Naive thymus-derived CD8-positive, alpha-beta T cell (primary cell): ENCODE data around the gene MTA1. TPM values are rescaled to one million over a fixed set of nuclear protein-coding genes. Genes with fewer than 3 reads are reported as not detected.

ENCODE experiments used
- ATAC-seq, 2 donors: fragments of 150-1000 bp; cut with Tn5 transposase in 1 of 2; sonication (Bioruptor Pico), chemical (Tn5 transposase) in 1 of 2; 1 replicate in 1 of 2; 2 replicates in 1 of 2; pipeline ENCODE4 v1.10.0; 2021; ENCODE audit warnings: mild to moderate bottlenecking in 2 of 2, moderate library complexity in 2 of 2
- POLR2A ChIA-PET: fragments of 350-600 bp; sonication (Branson Sonifier 250); formaldehyde crosslinking; loops from one replicate; lab custom pipeline; 2021; ENCODE audit warnings: antibody characterized with exemption; lab: Charles Lee
- DNase-seq, 10 donors: peaks; one replicate each; pipeline versions ENCODE4 v3.0.0 to v3.0.0-alpha.2; 2020 to 2022
- H3K27ac Mint-ChIP-seq, 10 donors: one replicate each; pipeline ENCODE4 v1.8.0; 2020 to 2022; ENCODE audit warnings: mild to moderate bottlenecking in 10 of 10, mixed read lengths in 10 of 10, moderate library complexity in 4 of 10, inconsistent platforms in 1 of 10
- H3K27me3 Mint-ChIP-seq, 5 donors: one replicate each; pipeline ENCODE4 v1.8.0; 2021 to 2022; ENCODE audit warnings: mixed read lengths in 5 of 5
- H3K36me3 Mint-ChIP-seq, 3 donors: one replicate each; pipeline ENCODE4 v1.8.0; 2020 to 2022; ENCODE audit warnings: mixed read lengths in 3 of 3, mild to moderate bottlenecking in 2 of 3, inconsistent platforms in 1 of 3
- H3K4me1 Mint-ChIP-seq, 4 donors: one replicate each; pipeline ENCODE4 v1.8.0; 2021 to 2022; ENCODE audit warnings: mixed read lengths in 4 of 4
- H3K4me3 Mint-ChIP-seq, 10 donors: one replicate each; pipeline ENCODE4 v1.8.0; 2020 to 2022; ENCODE audit warnings: mild to moderate bottlenecking in 10 of 10, mixed read lengths in 10 of 10, moderate library complexity in 6 of 10, inconsistent platforms in 1 of 10
- H3K9me3 Mint-ChIP-seq, 9 donors: one replicate each; pipeline ENCODE4 v1.8.0; 2020 to 2022; ENCODE audit warnings: mixed read lengths in 9 of 9, mild to moderate bottlenecking in 3 of 9, inconsistent platforms in 1 of 9, moderate library complexity in 1 of 9
- polyA plus RNA-seq, 3 donors: library from polyadenylated mRNA; unstranded; fragments of 300-500 nt; fragmentation: Illumina TruSeq; gene quantifications; one replicate each; pipeline ENCODE4 v1.2.3, GENCODE V29; 2021
- total RNA-seq, 8 experiments: library from RNA in 2 of 8; stranded (reverse) in 2 of 8; gene quantifications; one replicate each; pipeline ENCODE4 v1.2.3 and lab custom pipeline; 2021 to 2026

MTA1 gene
- total and polyA plus RNA-seq, 5 experiments from 2014 or later = 3.1 to 142 (median 6.5) TPM

GRCh38 chr14:105499256-105500035, 79.8 kb downstream of the MTA1 start:
- ATAC-seq = peak in 1 of 2 donors; percentile 2
- H3K4me1 Mint-ChIP-seq = no peaks in the 10 kb centered on the region
- no peaks in the 10 kb centered on the region for H3K9me3 Mint-ChIP-seq
- H3K27me3 Mint-ChIP-seq = peaks cover 0 to 9% (median 0%) of the 10 kb centered on the region in 5 donors
- no peak overlapping the region for H3K27ac Mint-ChIP-seq
- H3K36me3 Mint-ChIP-seq = peaks cover 0 to 2% (median 0%) of the 10 kb centered on the region in 3 donors
- POLR2A ChIA-PET = interaction anchor here (0.6 kb wide), 3 partner anchors 65 to 1856 kb away, joined by 3 to 5 read pairs (median 3); no protein-coding TSS in a partner anchor
- H3K4me3 Mint-ChIP-seq = no peak overlapping the region
- peak in 1 of 10 donors; percentile 54 for DNase-seq

- Mint-ChIP-seq H3K27me3 (peaks cover 0 to 9% (median 0%) of the 10 kb centered on the region in 5 donors), H3K4me3 (no peak overlapping the region), H3K36me3 (peaks cover 0 to 2% (median 0%) of the 10 kb centered on the region in 3 donors), H3K4me1 (no peaks in the 10 kb centered on the region), H3K9me3 (no peaks in the 10 kb centered on the region), H3K27ac (peak overlapping the region in 2 of 10 donors; percentile 13 to 34)
- DNase-seq (peak in 1 of 10 donors; percentile 52), ATAC-seq (no peak)
- POLR2A ChIA-PET = no interaction called here
Measured at GRCh38 chr14:105500036-105500725, 80.6 kb downstream of the MTA1 start.

GRCh38 chr14:105500726-105501101, 81.1 kb downstream of the MTA1 start:
- POLR2A ChIA-PET = no interaction called here
- H3K9me3 Mint-ChIP-seq = no peaks in the 10 kb centered on the region
- H3K36me3 Mint-ChIP-seq = peaks cover 0 to 2% (median 0%) of the 10 kb centered on the region in 3 donors
- H3K4me3 Mint-ChIP-seq = no peak overlapping the region
- H3K27me3 Mint-ChIP-seq = peaks cover 0 to 9% (median 0%) of the 10 kb centered on the region in 5 donors
- ATAC-seq (no peak), DNase-seq (peak in 1 of 10 donors; percentile 24)
- H3K27ac Mint-ChIP-seq = peak overlapping the region in 4 of 10 donors; percentile 13 to 52 (median 24)
- H3K4me1 Mint-ChIP-seq = no peaks in the 10 kb centered on the region

- Mint-ChIP-seq H3K4me1 (no peaks in the 10 kb centered on the region), H3K9me3 (no peaks in the 10 kb centered on the region), H3K36me3 (peaks cover 0 to 2% (median 0%) of the 10 kb centered on the region in 3 donors), H3K27ac (peak overlapping the region in 1 of 10 donors; percentile 65), H3K4me3 (no peak overlapping the region), H3K27me3 (peaks cover 0 to 9% (median 0%) of the 10 kb centered on the region in 5 donors)
- ATAC-seq = no peak
- DNase-seq = peak in 1 of 10 donors; percentile 42
- POLR2A ChIA-PET = interaction anchor here (1.2 kb wide), 1 partner anchor 21 kb away, joined by 3 read pairs; no protein-coding TSS in a partner anchor
Measured at GRCh38 chr14:105501504-105502291, 82.1 kb downstream of the MTA1 start.

- no peak for ATAC-seq
Measured at GRCh38 chr14:105502446-105503295, 83.0 kb downstream of the MTA1 start.

GRCh38 chr14:105503296-105503640, 83.6 kb downstream of the MTA1 start:
- ATAC-seq = no peak

More at GRCh38 chr14:105502446-105503295, 83.0 kb downstream of the MTA1 start:
- Mint-ChIP-seq H3K9me3 (no peaks in the 10 kb centered on the region), H3K27ac (peak overlapping the region in 4 of 10 donors; percentile 13 to 73 (median 44)), H3K4me3 (no peak overlapping the region), H3K36me3 (peaks cover 0 to 2% (median 0%) of the 10 kb centered on the region in 3 donors), H3K4me1 (peaks cover 0 to 1% (median 0%) of the 10 kb centered on the region in 4 donors), H3K27me3 (peaks cover 0 to 15% (median 2%) of the 10 kb centered on the region in 5 donors)
- DNase-seq = peak in 1 of 10 donors; percentile 31
- POLR2A ChIA-PET = interaction anchor here (1.2 kb wide), 1 partner anchor 22 kb away, joined by 3 read pairs; no protein-coding TSS in a partner anchor

GRCh38 chr14:105503935-105504692, 84.5 kb downstream of the MTA1 start:
- DNase-seq (peak in 1 of 10 donors; percentile 45), ATAC-seq (no peak)
- peaks cover 0 to 3% (median under 1%) of the 10 kb centered on the region in 4 donors for H3K4me1 Mint-ChIP-seq
- H3K36me3 Mint-ChIP-seq = no peaks in the 10 kb centered on the region
- no peaks in the 10 kb centered on the region for H3K9me3 Mint-ChIP-seq
- H3K27ac Mint-ChIP-seq = no peak overlapping the region
- POLR2A ChIA-PET = no interaction called here
- no peak overlapping the region for H3K4me3 Mint-ChIP-seq
- peaks cover 7 to 30% (median 10%) of the 10 kb centered on the region in 5 donors for H3K27me3 Mint-ChIP-seq

More at GRCh38 chr14:105503296-105503640, 83.6 kb downstream of the MTA1 start:
- Mint-ChIP-seq H3K27me3 (peaks cover 3 to 21% (median 6%) of the 10 kb centered on the region in 5 donors), H3K4me1 (peaks cover 0 to 3% (median under 1%) of the 10 kb centered on the region in 4 donors), H3K27ac (no peak overlapping the region), H3K9me3 (no peaks in the 10 kb centered on the region), H3K4me3 (no peak overlapping the region), H3K36me3 (peaks cover 0 to 1% (median 0%) of the 10 kb centered on the region in 3 donors)
- DNase-seq = peak in 1 of 10 donors; percentile 34
- POLR2A ChIA-PET = no interaction called here

- no peak for ATAC-seq
- POLR2A ChIA-PET = no interaction called here
- no peak overlapping the region for H3K4me3 Mint-ChIP-seq
- peak in 1 of 10 donors; percentile 16 for DNase-seq
- H3K9me3 Mint-ChIP-seq = no peaks in the 10 kb centered on the region
- H3K4me1 Mint-ChIP-seq = peaks cover 0 to 3% (median under 1%) of the 10 kb centered on the region in 4 donors
- peaks cover 7 to 31% (median 10%) of the 10 kb centered on the region in 5 donors for H3K27me3 Mint-ChIP-seq
- no peak overlapping the region for H3K27ac Mint-ChIP-seq
- no peaks in the 10 kb centered on the region for H3K36me3 Mint-ChIP-seq
Measured at GRCh38 chr14:105505101-105505500, 85.5 kb downstream of the MTA1 start.

GRCh38 chr14:105507247-105507646, 87.6 kb downstream of the MTA1 start:
- peaks cover 0 to 3% (median under 1%) of the 10 kb centered on the region in 4 donors for H3K4me1 Mint-ChIP-seq
- H3K9me3 Mint-ChIP-seq = no peaks in the 10 kb centered on the region
- ATAC-seq = no peak
- H3K27me3 Mint-ChIP-seq = peaks cover 10 to 42% (median 19%) of the 10 kb centered on the region in 5 donors
- POLR2A ChIA-PET = interaction anchor here (0.6 kb wide), 1 partner anchor 421 kb away, joined by 8 read pairs; no protein-coding TSS in a partner anchor
- H3K27ac Mint-ChIP-seq = peak overlapping the region in 1 of 10 donors; percentile 5
- DNase-seq = peak in 1 of 10 donors; percentile 35
- H3K36me3 Mint-ChIP-seq = no peaks in the 10 kb centered on the region
- H3K4me3 Mint-ChIP-seq = no peak overlapping the region

- Mint-ChIP-seq H3K9me3 (no peaks in the 10 kb centered on the region), H3K36me3 (no peaks in the 10 kb centered on the region), H3K27me3 (peaks cover 13 to 48% (median 21%) of the 10 kb centered on the region in 5 donors), H3K27ac (no peak overlapping the region), H3K4me1 (peaks cover 0 to 3% (median under 1%) of the 10 kb centered on the region in 4 donors), H3K4me3 (no peak overlapping the region)
- peak in 1 of 10 donors; percentile 34 for DNase-seq
- ATAC-seq = no peak
- POLR2A ChIA-PET = no interaction called here
Measured at GRCh38 chr14:105508069-105508468, 88.4 kb downstream of the MTA1 start.

GRCh38 chr14:105508601-105509000, 89.0 kb downstream of the MTA1 start:
- Mint-ChIP-seq H3K4me3 (no peak overlapping the region), H3K9me3 (no peaks in the 10 kb centered on the region), H3K27ac (peak overlapping the region in 1 of 10 donors; percentile 82), H3K36me3 (no peaks in the 10 kb centered on the region), H3K4me1 (peaks cover 0 to 3% (median under 1%) of the 10 kb centered on the region in 4 donors), H3K27me3 (peaks cover 13 to 51% (median 24%) of the 10 kb centered on the region in 5 donors)
- POLR2A ChIA-PET = no interaction called here
- ATAC-seq (no peak), DNase-seq (no peak)
